Nephron (organoid): Measurements from ENCODE around the gene NDFIP2.

ENCODE experiments used
- H3K27ac Mint-ChIP-seq, 3 experiments: 2 replicates each; pipeline ENCODE4 v1.8.0; 2020; ENCODE audit warnings: mixed read lengths in 3 of 3, mild to moderate bottlenecking in 2 of 3, moderate library complexity in 1 of 3
- H3K27me3 Mint-ChIP-seq: 2 replicates; pipeline ENCODE4 v1.8.0; 2021; ENCODE audit warnings: low read depth, mild to moderate bottlenecking, moderate library complexity, mixed read lengths
- H3K36me3 Mint-ChIP-seq: 2 replicates; pipeline ENCODE4 v1.8.0; 2020; ENCODE audit warnings: low read depth, mixed read lengths
- H3K4me1 Mint-ChIP-seq: 2 replicates; pipeline ENCODE4 v1.8.0; 2020; ENCODE audit warnings: mixed read lengths
- H3K4me3 Mint-ChIP-seq, 3 experiments: 2 replicates each; pipeline ENCODE4 v1.8.0; 2020; ENCODE audit warnings: mild to moderate bottlenecking in 3 of 3, mixed read lengths in 3 of 3, moderate library complexity in 2 of 3
- H3K9me3 Mint-ChIP-seq: 2 replicates; pipeline ENCODE4 v1.8.0; 2020; ENCODE audit warnings: mixed read lengths
- TF ChIP-seq, protein P1 (sequence below), 3 experiments: fragments of 200-600 bp; sonication (generic); IDR thresholded peaks; one replicate each; pipeline ENCODE4 v1.5.0; 2021; ENCODE audit warnings: antibody characterized with exemption in 3 of 3; ENCODE audit not compliant: unreplicated experiment in 3 of 3

NDFIP2 gene

DNA sequence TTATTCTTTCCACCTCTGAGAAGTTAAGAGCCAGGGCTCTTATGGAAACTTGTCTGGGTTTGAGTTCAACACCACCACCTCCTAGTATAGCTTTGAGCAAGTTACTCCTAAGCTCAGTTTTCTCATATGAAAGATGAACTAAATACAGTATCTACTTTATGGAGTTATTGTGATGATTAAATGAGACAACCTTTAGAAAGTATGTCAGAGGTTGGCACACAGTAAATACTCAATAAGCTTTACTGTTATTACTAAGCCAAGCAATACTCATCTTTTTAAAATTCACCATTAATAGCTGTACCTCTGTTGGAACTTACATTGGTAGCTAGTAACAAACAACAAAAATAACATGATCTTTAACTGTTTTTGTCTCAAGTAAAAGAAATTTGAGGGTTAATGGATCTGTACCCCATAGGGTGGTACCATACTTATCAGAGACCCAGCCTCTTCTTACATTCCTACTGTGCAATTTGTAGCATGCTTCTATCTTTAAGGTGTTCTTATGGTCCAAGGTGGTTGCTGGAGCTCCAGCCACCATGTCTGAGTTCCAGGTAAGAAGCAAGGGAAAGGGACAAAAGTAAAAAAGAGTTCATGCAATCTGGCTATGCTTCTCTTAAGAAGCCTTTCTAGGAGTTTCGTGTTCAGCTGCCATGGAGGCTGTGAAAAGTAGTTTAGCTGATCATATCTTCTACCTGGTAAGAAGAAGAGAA lies 24.1 kb upstream of the NDFIP2 start:
- TF ChIP-seq, protein P1, sequence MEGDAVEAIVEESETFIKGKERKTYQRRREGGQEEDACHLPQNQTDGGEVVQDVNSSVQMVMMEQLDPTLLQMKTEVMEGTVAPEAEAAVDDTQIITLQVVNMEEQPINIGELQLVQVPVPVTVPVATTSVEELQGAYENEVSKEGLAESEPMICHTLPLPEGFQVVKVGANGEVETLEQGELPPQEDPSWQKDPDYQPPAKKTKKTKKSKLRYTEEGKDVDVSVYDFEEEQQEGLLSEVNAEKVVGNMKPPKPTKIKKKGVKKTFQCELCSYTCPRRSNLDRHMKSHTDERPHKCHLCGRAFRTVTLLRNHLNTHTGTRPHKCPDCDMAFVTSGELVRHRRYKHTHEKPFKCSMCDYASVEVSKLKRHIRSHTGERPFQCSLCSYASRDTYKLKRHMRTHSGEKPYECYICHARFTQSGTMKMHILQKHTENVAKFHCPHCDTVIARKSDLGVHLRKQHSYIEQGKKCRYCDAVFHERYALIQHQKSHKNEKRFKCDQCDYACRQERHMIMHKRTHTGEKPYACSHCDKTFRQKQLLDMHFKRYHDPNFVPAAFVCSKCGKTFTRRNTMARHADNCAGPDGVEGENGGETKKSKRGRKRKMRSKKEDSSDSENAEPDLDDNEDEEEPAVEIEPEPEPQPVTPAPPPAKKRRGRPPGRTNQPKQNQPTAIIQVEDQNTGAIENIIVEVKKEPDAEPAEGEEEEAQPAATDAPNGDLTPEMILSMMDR (IDR thresholded peaks at IDR 0.05; ENCODE audit: unreplicated experiment in 3 of 3): no peak
- no peaks in the 10 kb centered on the region for H3K27me3 Mint-ChIP-seq
- no peaks in the 10 kb centered on the region for H3K4me1 Mint-ChIP-seq
- H3K9me3 Mint-ChIP-seq: no peaks in the 10 kb centered on the region
- no peak overlapping the region for H3K27ac Mint-ChIP-seq
- no peak overlapping the region for H3K4me3 Mint-ChIP-seq
- no peaks in the 10 kb centered on the region for H3K36me3 Mint-ChIP-seq

DNA sequence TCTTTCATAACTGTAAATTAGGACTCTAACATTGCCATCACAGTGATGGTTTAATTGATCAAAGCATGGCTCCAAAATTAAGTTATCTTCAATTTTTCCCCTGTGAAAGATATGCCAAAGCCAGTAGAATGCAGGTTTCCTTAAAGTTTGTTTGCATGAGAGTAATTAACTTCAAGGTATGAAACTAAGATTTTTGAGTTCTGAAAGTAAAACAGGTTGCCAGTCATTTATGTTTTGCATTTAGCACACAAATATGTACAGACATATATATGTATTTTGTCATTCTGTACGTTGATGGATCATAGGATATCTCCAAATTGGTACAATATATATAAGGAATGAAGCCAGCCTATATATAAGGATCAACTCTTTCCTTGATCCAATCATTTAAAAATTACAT lies 23.6 kb upstream of the NDFIP2 start:
- no peaks in the 10 kb centered on the region for H3K9me3 Mint-ChIP-seq
- H3K4me1 Mint-ChIP-seq: no peaks in the 10 kb centered on the region
- no peaks in the 10 kb centered on the region for H3K27me3 Mint-ChIP-seq
- H3K36me3 Mint-ChIP-seq: no peaks in the 10 kb centered on the region
- no peak overlapping the region for H3K4me3 Mint-ChIP-seq
- H3K27ac Mint-ChIP-seq: no peak overlapping the region
- TF ChIP-seq, protein P1 (IDR thresholded peaks at IDR 0.05; ENCODE audit: unreplicated experiment in 3 of 3): no peak

DNA sequence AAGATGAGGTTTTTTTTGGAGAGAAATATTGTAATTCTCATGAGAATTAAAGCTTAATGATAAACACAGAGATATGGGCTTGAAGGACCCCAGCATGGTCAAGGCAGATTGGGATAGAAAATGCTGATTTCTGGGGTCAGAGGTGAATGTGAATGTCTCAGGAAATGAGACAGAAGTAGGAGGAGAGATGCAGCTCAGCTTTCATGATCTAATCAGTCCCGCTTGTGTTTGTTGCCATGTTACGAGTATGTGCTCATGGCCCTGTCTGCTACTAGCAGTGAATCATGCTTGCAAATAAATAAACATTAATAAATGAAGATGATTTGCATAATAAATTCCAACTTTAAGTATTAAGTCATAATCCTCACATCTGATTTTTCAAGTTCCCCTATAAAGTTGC lies 23.0 kb upstream of the NDFIP2 start:
- Mint-ChIP-seq H3K27me3 (no peaks in the 10 kb centered on the region), H3K27ac (no peak overlapping the region), H3K36me3 (no peaks in the 10 kb centered on the region), H3K9me3 (no peaks in the 10 kb centered on the region), H3K4me3 (no peak overlapping the region), H3K4me1 (no peaks in the 10 kb centered on the region)
- TF ChIP-seq, protein P1 (IDR thresholded peaks at IDR 0.05; ENCODE audit: unreplicated experiment in 3 of 3): no peak

- no peaks in the 10 kb centered on the region for H3K36me3 Mint-ChIP-seq
- no peak overlapping the region for H3K4me3 Mint-ChIP-seq
- no peaks in the 10 kb centered on the region for H3K27me3 Mint-ChIP-seq
- no peaks in the 10 kb centered on the region for H3K9me3 Mint-ChIP-seq
- TF ChIP-seq, protein P1 (IDR thresholded peaks at IDR 0.05; ENCODE audit: unreplicated experiment in 3 of 3): no peak
- no peaks in the 10 kb centered on the region for H3K4me1 Mint-ChIP-seq
- H3K27ac Mint-ChIP-seq: no peak overlapping the region
Measured at GRCh38 chr13:79458436-79458835, 22.5 kb upstream of the NDFIP2 start.

DNA sequence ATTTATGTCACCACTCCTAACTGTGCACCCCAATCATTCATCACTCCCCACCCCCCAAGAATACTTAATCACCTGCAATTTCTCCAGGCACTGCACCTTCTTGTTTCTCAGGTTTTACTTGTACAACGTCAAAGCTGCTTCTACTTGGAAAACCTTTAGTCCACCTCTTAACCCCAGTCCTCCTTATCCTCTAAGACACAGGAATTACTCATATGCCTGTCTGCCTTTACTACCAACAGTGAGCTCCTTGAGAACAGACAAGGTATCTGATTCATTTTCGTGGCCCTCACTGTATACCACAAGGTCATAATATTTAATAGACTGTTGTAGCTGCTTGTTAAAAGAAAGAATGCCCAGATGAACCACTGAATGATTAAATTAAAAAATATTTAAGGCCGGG lies 21.0 kb upstream of the NDFIP2 start:
- H3K36me3 Mint-ChIP-seq: no peaks in the 10 kb centered on the region
- peaks cover 2% of the 10 kb centered on the region for H3K27me3 Mint-ChIP-seq
- TF ChIP-seq, protein P1 (IDR thresholded peaks at IDR 0.05; ENCODE audit: unreplicated experiment in 3 of 3): no peak
- H3K4me1 Mint-ChIP-seq: no peaks in the 10 kb centered on the region
- H3K4me3 Mint-ChIP-seq: no peak overlapping the region
- no peak overlapping the region for H3K27ac Mint-ChIP-seq
- H3K9me3 Mint-ChIP-seq: no peaks in the 10 kb centered on the region

- Mint-ChIP-seq H3K36me3 (no peaks in the 10 kb centered on the region), H3K9me3 (no peaks in the 10 kb centered on the region), H3K27me3 (peaks cover 4% of the 10 kb centered on the region), H3K4me1 (no peaks in the 10 kb centered on the region), H3K4me3 (no peak overlapping the region), H3K27ac (no peak overlapping the region)
- TF ChIP-seq, protein P1 (IDR thresholded peaks at IDR 0.05; ENCODE audit: unreplicated experiment in 3 of 3): no peak
Measured at GRCh38 chr13:79462895-79463294, 18.1 kb upstream of the NDFIP2 start.
